ENCODE data around the gene TRPV2.

- TF ChIP-seq CTCF (IDR thresholded peaks at IDR 0.05), result no peak
- no peak for TF ChIP-seq POLR2A (IDR thresholded peaks at IDR 0.05)
Observed at GRCh38 chr17:16474012-16474725, 58.8 kb downstream of the TRPV2 start.
